HG02885 (cell line): ENCODE data around the gene SNW1.
"Not testable (repeated sequence)": the region's sequence is repeated elsewhere in the genome, so short reads cannot be mapped to it uniquely, and the experiment has no call there.

Experiments
- ATAC-seq: cut with Tn5 transposase; IDR thresholded peaks from one replicate; pipeline ENCODE4 v1.9.1; 2021; ENCODE audit warnings: mild to moderate bottlenecking; ENCODE audit not compliant: unreplicated experiment, poor library complexity

Gene SNW1

GRCh38 chr14:77760381-77761204 lies at the start of gene SNW1:
Gene SNW1, minus strand, starts transcription at chr14:77761156. Its CDS starts 29 bp downstream, at chr14:77761127.
- ATAC-seq: peak; percentile 92

- ATAC-seq: no peak
These were observed 48.1 kb upstream of the SNW1 start for GRCh38 chr14:77809011-77809410.

GRCh38 chr14:77808250-77808649 lies 47.3 kb upstream of the SNW1 start:
- no peak for ATAC-seq

- no peak for ATAC-seq
These were observed 44.8 kb upstream of the SNW1 start for GRCh38 chr14:77805706-77806105.

- no peak for ATAC-seq
These were observed 43.6 kb upstream of the SNW1 start for GRCh38 chr14:77804592-77804991.

GRCh38 chr14:77800814-77801213 lies 39.9 kb upstream of the SNW1 start:
- no peak for ATAC-seq

GRCh38 chr14:77799863-77800730 lies 39.1 kb upstream of the SNW1 start, which contains the start of gene ADCK1:
Gene ADCK1, plus strand, starts transcription at chr14:77800109. Its CDS starts 18,870 bp downstream, at chr14:77818979.
- peak; percentile 94 for ATAC-seq

GRCh38 chr14:77799456-77799855 lies 38.5 kb upstream of the SNW1 start:
- not testable (repeated sequence) for ATAC-seq

- ATAC-seq: no peak
These were observed 33.4 kb upstream of the SNW1 start for GRCh38 chr14:77794357-77794756.

GRCh38 chr14:77793255-77793654 lies 32.3 kb upstream of the SNW1 start:
- ATAC-seq: not testable (repeated sequence)

GRCh38 chr14:77791225-77791600 lies 30.3 kb upstream of the SNW1 start:
- ATAC-seq: no peak

- ATAC-seq: no peak
These were observed 29.7 kb upstream of the SNW1 start for GRCh38 chr14:77790566-77791224.

- no peak for ATAC-seq
These were observed 25.2 kb upstream of the SNW1 start for GRCh38 chr14:77786148-77786547.

GRCh38 chr14:77782202-77782601 lies 21.2 kb upstream of the SNW1 start:
- peak; percentile 41 for ATAC-seq

GRCh38 chr14:77773966-77774365 lies 13.0 kb upstream of the SNW1 start:
- ATAC-seq: not testable (repeated sequence)

GRCh38 chr14:77768442-77769069 lies 7.6 kb upstream of the SNW1 start:
- not testable (repeated sequence) for ATAC-seq

- ATAC-seq: no peak
These were observed 3.0 kb upstream of the SNW1 start for GRCh38 chr14:77763978-77764377.

GRCh38 chr14:77763316-77763715 lies 2.4 kb upstream of the SNW1 start:
- ATAC-seq: no peak

GRCh38 chr14:77761205-77761931 lies 412 bp upstream of the SNW1 start:
- peak; percentile 27 for ATAC-seq
